Parathyroid adenoma (tissue), 2 donors: ENCODE results near the gene PSME1.
A peak's percentile ranks its signal among the peaks of the same experiment; 100 is the strongest.

Experiments used
- H2AFZ ChIP-seq: fragments of 300-600 bp; sonication (generic); one replicate; pipeline ENCODE4 v1.7.0; 2017; ENCODE audit warnings: antibody characterized with exemption, mild to moderate bottlenecking
- H3K27ac ChIP-seq: fragments of 300-600 bp; sonication (generic); one replicate; pipeline ENCODE4 v1.7.0; 2017
- H3K27me3 ChIP-seq: fragments of 300-600 bp; sonication (generic); one replicate; pipeline ENCODE4 v1.7.0; 2017; ENCODE audit warnings: low read length; ENCODE audit not compliant: control insufficient read depth, insufficient read depth
- H3K36me3 ChIP-seq: fragments of 300-600 bp; sonication (generic); one replicate; pipeline ENCODE4 v1.7.0; 2017; ENCODE audit warnings: low read length; ENCODE audit not compliant: control insufficient read depth, insufficient read depth
- H3K4me1 ChIP-seq: fragments of 300-600 bp; sonication (generic); one replicate; pipeline ENCODE4 v1.7.0; 2017; ENCODE audit warnings: control low read depth
- H3K4me2 ChIP-seq: fragments of 300-600 bp; sonication (generic); one replicate; pipeline ENCODE4 v1.7.0; 2017; ENCODE audit warnings: low read length
- H3K4me3 ChIP-seq: fragments of 300-600 bp; sonication (generic); one replicate; pipeline ENCODE4 v1.7.0; 2017; ENCODE audit warnings: low read depth, low read length
- H3K79me2 ChIP-seq: fragments of 300-600 bp; sonication (generic); one replicate; pipeline ENCODE4 v1.7.0; 2017; ENCODE audit warnings: control low read depth
- H3K9ac ChIP-seq: fragments of 300-600 bp; sonication (generic); one replicate; pipeline ENCODE4 v1.7.0; 2017; ENCODE audit warnings: mild to moderate bottlenecking
- H3K9me3 ChIP-seq: fragments of 300-600 bp; sonication (generic); one replicate; pipeline ENCODE4 v1.7.0; 2017; ENCODE audit warnings: low read length; ENCODE audit not compliant: control insufficient read depth
- TF ChIP-seq, protein P1 (sequence below): fragments of 300-600 bp; sonication (generic); IDR thresholded peaks from one replicate; pipeline ENCODE4 v1.7.0; 2017; ENCODE audit warnings: antibody characterized with exemption, mild to moderate bottlenecking
- donor health status: primary hyperparathyroidism.

The PSME1 gene

GRCh38 chr14:24162093-24162492 lies 26.1 kb downstream of the PSME1 start:
- peak overlapping the region; percentile 83 for H3K27ac ChIP-seq
- no peaks in the 10 kb centered on the region for H3K27me3 ChIP-seq
- peaks cover 5% of the 10 kb centered on the region for H3K79me2 ChIP-seq
- H2AFZ ChIP-seq = no peak overlapping the region
- H3K4me1 ChIP-seq = peaks cover 6% of the 10 kb centered on the region
- H3K36me3 ChIP-seq = no peaks in the 10 kb centered on the region
- H3K4me3 ChIP-seq = peak overlapping the region; percentile 69
- no peak overlapping the region for H3K9ac ChIP-seq
- peak overlapping the region; percentile 67 for H3K4me2 ChIP-seq
- TF ChIP-seq, protein P1, sequence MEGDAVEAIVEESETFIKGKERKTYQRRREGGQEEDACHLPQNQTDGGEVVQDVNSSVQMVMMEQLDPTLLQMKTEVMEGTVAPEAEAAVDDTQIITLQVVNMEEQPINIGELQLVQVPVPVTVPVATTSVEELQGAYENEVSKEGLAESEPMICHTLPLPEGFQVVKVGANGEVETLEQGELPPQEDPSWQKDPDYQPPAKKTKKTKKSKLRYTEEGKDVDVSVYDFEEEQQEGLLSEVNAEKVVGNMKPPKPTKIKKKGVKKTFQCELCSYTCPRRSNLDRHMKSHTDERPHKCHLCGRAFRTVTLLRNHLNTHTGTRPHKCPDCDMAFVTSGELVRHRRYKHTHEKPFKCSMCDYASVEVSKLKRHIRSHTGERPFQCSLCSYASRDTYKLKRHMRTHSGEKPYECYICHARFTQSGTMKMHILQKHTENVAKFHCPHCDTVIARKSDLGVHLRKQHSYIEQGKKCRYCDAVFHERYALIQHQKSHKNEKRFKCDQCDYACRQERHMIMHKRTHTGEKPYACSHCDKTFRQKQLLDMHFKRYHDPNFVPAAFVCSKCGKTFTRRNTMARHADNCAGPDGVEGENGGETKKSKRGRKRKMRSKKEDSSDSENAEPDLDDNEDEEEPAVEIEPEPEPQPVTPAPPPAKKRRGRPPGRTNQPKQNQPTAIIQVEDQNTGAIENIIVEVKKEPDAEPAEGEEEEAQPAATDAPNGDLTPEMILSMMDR = no peak
- H3K9me3 ChIP-seq = no peaks in the 10 kb centered on the region

DNA sequence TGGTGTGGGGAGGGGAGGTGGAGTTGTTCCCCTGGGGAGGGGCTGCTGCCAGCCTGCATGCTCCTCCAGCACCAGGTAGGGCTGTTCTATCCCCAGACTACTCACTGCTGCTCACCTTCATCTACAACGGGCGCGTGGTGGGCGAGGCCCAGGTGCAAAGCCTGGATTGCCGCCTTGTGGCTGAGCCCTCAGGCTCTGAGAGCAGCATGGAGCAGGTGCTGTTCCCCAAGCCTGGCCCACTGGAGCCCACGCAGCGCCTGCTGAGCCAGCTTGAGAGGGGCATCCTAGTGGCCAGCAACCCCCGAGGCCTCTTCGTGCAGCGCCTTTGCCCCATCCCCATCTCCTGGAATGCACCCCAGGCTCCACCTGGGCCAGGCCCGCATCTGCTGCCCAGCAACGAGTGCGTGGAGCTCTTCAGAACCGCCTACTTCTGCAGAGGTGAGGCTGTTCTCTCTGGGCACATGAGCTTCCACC lies 28.6 kb downstream of the PSME1 start:
- Histone ChIP-seq H3K4me2 (no peak overlapping the region), H3K9ac (no peak overlapping the region), H3K27me3 (no peaks in the 10 kb centered on the region), H3K79me2 (peaks cover 5% of the 10 kb centered on the region), H3K9me3 (no peaks in the 10 kb centered on the region), H3K4me3 (no peak overlapping the region), H3K27ac (no peak overlapping the region), H2AFZ (no peak overlapping the region), H3K4me1 (peaks cover 6% of the 10 kb centered on the region), H3K36me3 (no peaks in the 10 kb centered on the region)
- TF ChIP-seq, protein P1 = no peak

GRCh38 chr14:24165785-24166184 lies 29.8 kb downstream of the PSME1 start:
- Histone ChIP-seq H3K27me3 (no peaks in the 10 kb centered on the region), H3K4me1 (peaks cover 6% of the 10 kb centered on the region), H3K9me3 (no peaks in the 10 kb centered on the region)

DNA sequence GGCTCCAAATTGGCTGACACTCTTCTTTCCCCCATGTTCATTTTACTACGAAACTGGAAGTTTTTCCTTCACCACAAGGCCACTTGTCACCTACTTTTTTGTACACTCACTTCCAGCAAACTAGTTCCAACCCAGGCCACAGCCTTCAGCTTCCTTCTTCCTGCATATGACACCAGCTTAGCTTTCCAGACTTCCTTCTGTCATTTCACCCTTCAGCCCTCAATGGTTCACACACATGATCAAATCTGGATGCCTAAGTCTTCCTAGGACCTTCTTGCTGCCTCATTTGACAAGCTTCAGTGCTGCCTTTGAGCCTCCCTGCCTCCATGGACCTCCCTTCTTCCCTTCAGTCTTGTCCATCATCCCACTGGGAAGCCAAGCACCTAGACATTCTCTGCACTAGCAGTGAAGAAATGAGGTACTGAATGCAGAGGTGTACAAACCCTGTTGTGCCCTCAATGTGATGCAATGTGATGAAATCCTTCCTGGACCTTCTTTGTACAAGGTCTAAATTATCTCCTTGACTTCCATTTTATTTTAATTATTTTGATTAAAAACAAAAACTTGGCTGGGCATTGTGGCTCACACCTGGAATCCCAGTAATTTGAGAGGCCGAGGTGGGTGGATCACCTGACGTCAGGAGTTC lies 31.6 kb downstream of the PSME1 start:
- Histone ChIP-seq H2AFZ (no peak overlapping the region), H3K9me3 (no peaks in the 10 kb centered on the region), H3K4me1 (no peaks in the 10 kb centered on the region), H3K27ac (no peak overlapping the region), H3K9ac (no peak overlapping the region), H3K4me2 (no peak overlapping the region), H3K27me3 (no peaks in the 10 kb centered on the region), H3K79me2 (no peaks in the 10 kb centered on the region), H3K36me3 (no peaks in the 10 kb centered on the region), H3K4me3 (no peak overlapping the region)
- TF ChIP-seq, protein P1 = no peak

More at GRCh38 chr14:24165785-24166184, 29.8 kb downstream of the PSME1 start:
- H3K9ac ChIP-seq = no peak overlapping the region
- H3K4me2 ChIP-seq = no peak overlapping the region
- no peak overlapping the region for H3K4me3 ChIP-seq
- H3K36me3 ChIP-seq = no peaks in the 10 kb centered on the region
- TF ChIP-seq, protein P1 = no peak
- no peak overlapping the region for H3K27ac ChIP-seq
- no peak overlapping the region for H2AFZ ChIP-seq
- H3K79me2 ChIP-seq = peaks cover 5% of the 10 kb centered on the region
